T-helper 2 cell treated with Interferon-gamma antibody and Interleukin-4, amounts not matched to agents 5 μg/mL and 100 μg/mL, for 36 hours (primary cell): ENCODE results near the gene LAMA2.

Experiments used
- DNase-seq: peaks from one replicate; pipeline ENCODE4 v3.0.0; 2021; ENCODE audit warnings: low spot score
- H3K27ac Mint-ChIP-seq: one replicate; pipeline ENCODE4 v1.8.0; 2021; ENCODE audit warnings: mild to moderate bottlenecking, mixed read lengths
- H3K27me3 Mint-ChIP-seq: one replicate; pipeline ENCODE4 v1.8.0; 2021; ENCODE audit warnings: low read depth, mixed read lengths
- H3K36me3 Mint-ChIP-seq: one replicate; pipeline ENCODE4 v1.8.0; 2021; ENCODE audit warnings: low read depth, mixed read lengths
- H3K4me1 Mint-ChIP-seq: one replicate; pipeline ENCODE4 v1.8.0; 2021; ENCODE audit warnings: low read depth, mixed read lengths
- H3K4me3 Mint-ChIP-seq: one replicate; pipeline ENCODE4 v1.8.0; 2022; ENCODE audit warnings: mild to moderate bottlenecking, moderate library complexity, mixed read lengths
- H3K9me3 Mint-ChIP-seq: one replicate; pipeline ENCODE4 v1.8.0; 2021; ENCODE audit warnings: mixed read lengths

LAMA2 gene

GRCh38 chr6:129368970-129369369 lies 486.0 kb downstream of the LAMA2 start:
- no peak for DNase-seq
- H3K36me3 Mint-ChIP-seq = no peaks in the 10 kb centered on the region
- peaks cover 2% of the 10 kb centered on the region for H3K4me1 Mint-ChIP-seq
- H3K27me3 Mint-ChIP-seq = no peaks in the 10 kb centered on the region
- H3K9me3 Mint-ChIP-seq = no peaks in the 10 kb centered on the region
- no peak overlapping the region for H3K27ac Mint-ChIP-seq
- H3K4me3 Mint-ChIP-seq = no peak overlapping the region

DNA sequence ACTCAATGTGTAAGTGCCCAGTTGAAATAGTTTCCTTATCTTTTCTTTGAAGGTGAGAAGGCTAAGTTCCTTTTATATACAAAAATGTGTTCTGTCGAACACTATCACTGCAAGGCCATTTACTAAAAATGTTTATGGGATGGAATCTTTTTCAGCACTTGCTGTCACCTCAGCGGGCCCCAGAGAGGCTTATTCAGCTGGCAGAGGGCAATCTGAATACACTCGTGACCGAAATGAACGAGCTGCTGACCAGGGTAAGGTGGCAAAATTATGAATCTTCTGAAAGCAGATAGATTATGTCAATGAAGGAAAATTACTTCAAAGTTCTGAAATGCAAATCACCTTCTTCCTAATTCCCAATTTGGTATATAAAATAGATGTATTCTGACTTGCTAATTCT lies 486.8 kb downstream of the LAMA2 start:
- no peak overlapping the region for H3K27ac Mint-ChIP-seq

DNA sequence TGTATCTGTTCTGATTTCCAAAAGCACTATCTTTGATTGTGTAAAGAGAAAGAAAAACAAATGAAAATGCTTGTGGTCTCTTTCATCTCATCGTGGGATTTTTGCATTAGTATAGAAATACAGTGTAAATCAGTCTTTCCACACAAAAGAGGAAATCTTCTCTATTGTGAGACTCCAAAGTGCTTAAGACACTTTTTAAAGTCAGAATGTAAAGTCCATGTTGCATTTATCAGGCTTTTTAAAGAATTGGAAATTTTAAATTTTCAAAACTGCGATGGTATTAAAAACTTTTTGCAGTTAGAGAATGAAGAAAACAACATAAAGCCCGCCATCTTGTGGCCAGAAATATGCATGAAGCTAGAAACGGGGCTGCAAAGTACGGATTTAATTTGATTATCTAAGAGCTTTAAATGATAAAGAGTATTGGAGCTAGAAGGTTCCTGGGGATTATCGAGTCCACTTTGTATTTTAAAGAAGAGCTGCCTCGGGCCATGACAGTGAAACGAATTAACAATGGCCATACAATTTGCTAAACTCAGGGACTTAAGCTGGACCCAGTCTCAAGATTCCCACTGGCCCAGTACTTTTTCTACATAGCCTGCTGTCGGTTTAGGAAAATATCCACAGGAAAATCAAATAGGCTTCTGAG lies 487.5 kb downstream of the LAMA2 start:
- Mint-ChIP-seq H3K4me1 (peaks cover 2% of the 10 kb centered on the region), H3K4me3 (no peak overlapping the region), H3K27ac (no peak overlapping the region), H3K36me3 (no peaks in the 10 kb centered on the region), H3K27me3 (no peaks in the 10 kb centered on the region), H3K9me3 (no peaks in the 10 kb centered on the region)
- DNase-seq = no peak

More for the DNA sequence above, 486.8 kb downstream of the LAMA2 start:
- Mint-ChIP-seq H3K36me3 (no peaks in the 10 kb centered on the region), H3K4me3 (no peak overlapping the region), H3K9me3 (no peaks in the 10 kb centered on the region), H3K27me3 (no peaks in the 10 kb centered on the region), H3K4me1 (peaks cover 2% of the 10 kb centered on the region)
- DNase-seq = no peak

- H3K27me3 Mint-ChIP-seq = peaks cover 8% of the 10 kb centered on the region
- no peak overlapping the region for H3K4me3 Mint-ChIP-seq
- no peaks in the 10 kb centered on the region for H3K36me3 Mint-ChIP-seq
Observed at GRCh38 chr6:129381885-129382284, 498.9 kb downstream of the LAMA2 start.

DNA sequence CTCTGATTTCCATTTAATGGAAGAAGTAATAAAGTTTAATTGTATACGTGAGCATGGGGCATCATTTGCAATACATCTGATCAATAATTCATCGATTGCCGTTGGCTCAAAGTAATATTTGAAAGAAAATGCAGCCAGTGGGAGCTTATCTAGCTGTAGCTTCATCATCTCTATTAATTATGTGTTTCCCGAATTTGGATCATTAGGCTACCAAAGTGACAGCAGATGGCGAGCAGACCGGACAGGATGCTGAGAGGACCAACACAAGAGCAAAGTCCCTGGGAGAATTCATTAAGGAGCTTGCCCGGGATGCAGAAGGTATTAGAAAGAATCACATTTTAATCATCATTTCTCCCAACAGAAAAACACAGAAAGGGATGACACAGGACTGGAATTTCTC lies 500.0 kb downstream of the LAMA2 start:
- H3K4me3 Mint-ChIP-seq = no peak overlapping the region
- H3K27me3 Mint-ChIP-seq = peaks cover 6% of the 10 kb centered on the region
- H3K9me3 Mint-ChIP-seq = no peaks in the 10 kb centered on the region
- H3K4me1 Mint-ChIP-seq = no peaks in the 10 kb centered on the region
- no peak for DNase-seq
- no peak overlapping the region for H3K27ac Mint-ChIP-seq
- no peaks in the 10 kb centered on the region for H3K36me3 Mint-ChIP-seq

More at GRCh38 chr6:129381885-129382284, 498.9 kb downstream of the LAMA2 start:
- DNase-seq = no peak
- Mint-ChIP-seq H3K4me1 (no peaks in the 10 kb centered on the region), H3K27ac (no peak overlapping the region), H3K9me3 (no peaks in the 10 kb centered on the region)

GRCh38 chr6:129385117-129385516 lies 502.2 kb downstream of the LAMA2 start:
- DNase-seq = no peak
- peaks cover 6% of the 10 kb centered on the region for H3K27me3 Mint-ChIP-seq
- no peak overlapping the region for H3K4me3 Mint-ChIP-seq
- no peaks in the 10 kb centered on the region for H3K4me1 Mint-ChIP-seq
- H3K27ac Mint-ChIP-seq = no peak overlapping the region
- no peaks in the 10 kb centered on the region for H3K9me3 Mint-ChIP-seq
- no peaks in the 10 kb centered on the region for H3K36me3 Mint-ChIP-seq

- Mint-ChIP-seq H3K9me3 (no peaks in the 10 kb centered on the region), H3K27me3 (peaks cover 14% of the 10 kb centered on the region), H3K36me3 (no peaks in the 10 kb centered on the region), H3K4me1 (no peaks in the 10 kb centered on the region), H3K27ac (no peak overlapping the region), H3K4me3 (no peak overlapping the region)
- no peak for DNase-seq
Observed at GRCh38 chr6:129390900-129391299, 508.0 kb downstream of the LAMA2 start.

- Mint-ChIP-seq H3K27ac (no peak overlapping the region), H3K27me3 (peaks cover 14% of the 10 kb centered on the region), H3K4me1 (no peaks in the 10 kb centered on the region), H3K36me3 (no peaks in the 10 kb centered on the region), H3K9me3 (no peaks in the 10 kb centered on the region), H3K4me3 (no peak overlapping the region)
- no peak for DNase-seq
Observed at GRCh38 chr6:129393654-129394053, 510.7 kb downstream of the LAMA2 start.

GRCh38 chr6:129398764-129399163 lies 515.8 kb downstream of the LAMA2 start:
- DNase-seq = no peak
- H3K4me3 Mint-ChIP-seq = no peak overlapping the region
- no peaks in the 10 kb centered on the region for H3K36me3 Mint-ChIP-seq
- H3K4me1 Mint-ChIP-seq = no peaks in the 10 kb centered on the region
- H3K9me3 Mint-ChIP-seq = no peaks in the 10 kb centered on the region
- no peak overlapping the region for H3K27ac Mint-ChIP-seq
- H3K27me3 Mint-ChIP-seq = peaks cover 10% of the 10 kb centered on the region

DNA sequence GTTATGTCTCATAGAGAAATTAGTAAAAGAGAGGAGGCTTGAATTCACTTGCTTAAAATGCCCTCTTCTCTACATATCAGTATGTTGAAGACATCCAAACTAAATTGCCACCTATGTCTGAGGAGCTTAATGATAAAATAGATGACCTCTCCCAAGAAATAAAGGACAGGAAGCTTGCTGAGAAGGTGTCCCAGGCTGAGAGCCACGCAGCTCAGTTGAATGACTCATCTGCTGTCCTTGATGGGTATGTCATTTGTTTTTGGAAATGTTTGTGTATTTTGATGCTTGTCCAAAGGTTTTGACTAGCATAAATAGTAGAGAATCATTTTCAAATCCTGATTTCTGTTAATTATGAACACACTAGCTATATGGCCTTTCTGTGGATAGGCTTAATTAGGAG lies 519.3 kb downstream of the LAMA2 start:
- H3K9me3 Mint-ChIP-seq = no peaks in the 10 kb centered on the region
- peaks cover 4% of the 10 kb centered on the region for H3K27me3 Mint-ChIP-seq
- no peak overlapping the region for H3K4me3 Mint-ChIP-seq
- no peaks in the 10 kb centered on the region for H3K36me3 Mint-ChIP-seq
- no peak for DNase-seq
- H3K4me1 Mint-ChIP-seq = no peaks in the 10 kb centered on the region
- no peak overlapping the region for H3K27ac Mint-ChIP-seq

GRCh38 chr6:129411092-129411491 lies 528.2 kb downstream of the LAMA2 start:
- no peak overlapping the region for H3K27ac Mint-ChIP-seq
- no peak overlapping the region for H3K4me3 Mint-ChIP-seq
- H3K9me3 Mint-ChIP-seq = no peaks in the 10 kb centered on the region
- H3K36me3 Mint-ChIP-seq = no peaks in the 10 kb centered on the region
- H3K4me1 Mint-ChIP-seq = no peaks in the 10 kb centered on the region
- DNase-seq = no peak
- H3K27me3 Mint-ChIP-seq = no peaks in the 10 kb centered on the region

GRCh38 chr6:129416337-129416990 lies 533.5 kb downstream of the LAMA2 start:
- no peaks in the 10 kb centered on the region for H3K9me3 Mint-ChIP-seq
- DNase-seq = no peak
- H3K36me3 Mint-ChIP-seq = no peaks in the 10 kb centered on the region
- no peaks in the 10 kb centered on the region for H3K27me3 Mint-ChIP-seq
- H3K27ac Mint-ChIP-seq = no peak overlapping the region
- H3K4me1 Mint-ChIP-seq = no peaks in the 10 kb centered on the region
- H3K4me3 Mint-ChIP-seq = no peak overlapping the region

DNA sequence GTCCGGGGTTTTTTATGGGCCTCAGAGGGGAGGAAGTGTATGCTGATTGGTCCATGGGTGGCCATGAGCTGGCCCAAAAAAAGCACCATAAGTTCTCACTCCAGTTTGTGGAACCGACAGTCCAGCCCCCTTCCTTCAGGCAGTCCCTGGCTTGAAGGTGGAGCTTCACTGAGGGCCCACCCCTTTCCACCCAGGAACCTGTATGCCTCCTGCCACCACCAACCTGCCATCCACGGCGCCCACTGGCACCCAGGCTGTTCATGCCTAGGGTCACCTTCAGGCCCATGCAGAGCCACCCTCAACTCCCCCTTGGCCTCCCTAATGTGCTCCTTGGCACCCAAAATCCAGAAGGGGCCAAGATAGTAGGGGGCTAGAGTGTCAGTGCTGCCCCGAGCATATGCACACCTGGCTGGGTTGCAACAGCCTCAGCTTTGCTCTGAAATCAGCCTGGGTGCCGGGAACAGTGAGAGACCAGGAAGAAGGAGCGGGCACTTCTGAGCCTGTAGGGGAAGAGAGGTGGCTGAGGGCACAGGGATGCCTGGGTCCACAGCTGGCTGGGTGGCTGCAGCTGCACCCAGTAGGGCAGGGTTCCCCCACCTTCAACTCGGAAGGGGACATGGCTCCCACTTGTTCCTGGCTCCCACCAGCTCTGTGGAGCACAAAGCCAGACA lies 534.6 kb downstream of the LAMA2 start:
- no peaks in the 10 kb centered on the region for H3K4me1 Mint-ChIP-seq
- H3K9me3 Mint-ChIP-seq = no peaks in the 10 kb centered on the region
- no peaks in the 10 kb centered on the region for H3K36me3 Mint-ChIP-seq
- no peak overlapping the region for H3K27ac Mint-ChIP-seq
- H3K4me3 Mint-ChIP-seq = no peak overlapping the region
- no peak for DNase-seq
- H3K27me3 Mint-ChIP-seq = no peaks in the 10 kb centered on the region

DNA sequence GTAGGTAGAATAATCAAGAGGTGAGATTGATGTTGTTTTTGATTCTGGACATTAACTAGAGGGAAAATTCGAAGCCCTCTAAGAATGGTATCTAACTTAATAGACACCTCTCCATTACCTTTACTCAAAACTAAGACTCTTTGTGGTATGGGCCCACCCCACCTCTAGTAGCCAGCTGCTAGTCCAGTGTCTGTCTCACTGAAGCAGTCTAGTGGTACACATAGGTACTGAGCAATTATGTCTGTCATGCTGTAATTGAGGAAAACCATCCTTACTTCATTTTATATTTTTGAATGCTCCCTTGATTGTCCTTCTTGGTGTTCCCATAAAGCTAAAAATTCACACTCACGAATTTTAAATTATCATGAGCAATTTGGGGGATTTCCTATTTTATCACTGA lies 536.4 kb downstream of the LAMA2 start:
- no peak for DNase-seq
- no peak overlapping the region for H3K4me3 Mint-ChIP-seq
- H3K27ac Mint-ChIP-seq = no peak overlapping the region
- H3K36me3 Mint-ChIP-seq = no peaks in the 10 kb centered on the region
- H3K9me3 Mint-ChIP-seq = no peaks in the 10 kb centered on the region
- no peaks in the 10 kb centered on the region for H3K4me1 Mint-ChIP-seq
- peaks cover 2% of the 10 kb centered on the region for H3K27me3 Mint-ChIP-seq
